Lower lobe of right lung (tissue), 2 donors: ENCODE measurements around the gene CASKIN2. TPM values are rescaled to one million over a fixed set of nuclear protein-coding genes. Genes with fewer than 3 reads are reported as not detected.

ENCODE experiments used
- ATAC-seq, 2 donors: fragments of 200-7000 bp; cut with Tn5 transposase; one replicate each; pipeline ENCODE4 v1.9.1; 2020 to 2022; ENCODE audit warnings: mild to moderate bottlenecking in 2 of 2, moderate library complexity in 2 of 2
- DNase-seq: peaks from one replicate; pipeline ENCODE4 v3.0.0-alpha.2; 2020
- H3K27ac ChIP-seq: fragments of 200-600 bp; one replicate; pipeline ENCODE4 v1.8.0; 2022
- H3K27me3 ChIP-seq: fragments of 200-600 bp; one replicate; pipeline ENCODE4 v1.8.0; 2022; ENCODE audit warnings: low read depth
- H3K36me3 ChIP-seq: fragments of 200-600 bp; one replicate; pipeline ENCODE4 v1.8.0; 2022; ENCODE audit warnings: mild to moderate bottlenecking
- H3K4me1 ChIP-seq: fragments of 200-600 bp; one replicate; pipeline ENCODE4 v1.8.0; 2022
- H3K4me3 ChIP-seq: fragments of 200-600 bp; one replicate; pipeline ENCODE4 v1.8.0; 2022; ENCODE audit warnings: mild to moderate bottlenecking
- H3K9me3 ChIP-seq: fragments of 200-600 bp; one replicate; pipeline ENCODE4 v1.8.0; 2022
- intact Hi-C: fragments of 100-400 bp; cut with DNase I; formaldehyde crosslinking; loops from one replicate; pipeline ENCODE4 v1.11.0; 2022
- total RNA-seq: library from RNA; stranded (reverse); fragmentation: NEBNext Ultra II Directional; extraction: Animal tissue kit (Norgen Biotek cat#: 25700); gene quantifications from one replicate; pipeline ENCODE4 v1.2.1, GENCODE V29; 2021
- TF ChIP-seq, protein P1 (sequence below): fragments of 200-600 bp; IDR thresholded peaks from one replicate; pipeline ENCODE4 v1.8.0; 2022; ENCODE audit warnings: antibody characterized with exemption, mild to moderate bottlenecking
- donor health status: DM: no; HTN: yes; CAD: no; lungs with severe emphysema.

The CASKIN2 gene
- total RNA-seq, 1 donor from 2014 or later, result 68.8 TPM

DNA sequence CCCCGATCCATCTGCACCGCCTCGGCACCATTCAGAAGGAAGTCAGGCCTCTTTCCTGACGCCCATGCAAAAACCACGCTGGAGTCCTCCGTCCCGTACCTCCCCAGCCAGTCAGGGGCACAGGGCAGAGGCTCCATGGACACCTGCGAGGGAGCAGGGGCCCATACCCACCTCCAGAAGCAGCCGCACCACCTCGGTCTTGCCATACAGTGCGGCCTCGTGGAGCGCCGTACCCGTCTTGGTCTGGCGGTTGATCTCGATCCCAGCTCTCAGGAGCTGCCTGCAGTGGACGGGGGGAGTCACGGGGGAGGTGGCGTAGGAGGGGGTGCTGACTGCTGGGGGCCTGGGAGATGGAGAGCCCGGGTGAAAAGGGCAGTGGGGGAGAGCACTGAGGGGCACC is 9.2 kb downstream of the CASKIN2 start:
- Histone ChIP-seq H3K27ac (no peak overlapping the region), H3K9me3 (no peaks in the 10 kb centered on the region), H3K36me3 (peaks cover 66% of the 10 kb centered on the region), H3K27me3 (no peaks in the 10 kb centered on the region), H3K4me3 (no peak overlapping the region), H3K4me1 (peaks cover 37% of the 10 kb centered on the region)
- intact Hi-C loops, result no loop called here
- DNase-seq (peak; percentile 46), ATAC-seq (no peak)
- TF ChIP-seq, protein P1, sequence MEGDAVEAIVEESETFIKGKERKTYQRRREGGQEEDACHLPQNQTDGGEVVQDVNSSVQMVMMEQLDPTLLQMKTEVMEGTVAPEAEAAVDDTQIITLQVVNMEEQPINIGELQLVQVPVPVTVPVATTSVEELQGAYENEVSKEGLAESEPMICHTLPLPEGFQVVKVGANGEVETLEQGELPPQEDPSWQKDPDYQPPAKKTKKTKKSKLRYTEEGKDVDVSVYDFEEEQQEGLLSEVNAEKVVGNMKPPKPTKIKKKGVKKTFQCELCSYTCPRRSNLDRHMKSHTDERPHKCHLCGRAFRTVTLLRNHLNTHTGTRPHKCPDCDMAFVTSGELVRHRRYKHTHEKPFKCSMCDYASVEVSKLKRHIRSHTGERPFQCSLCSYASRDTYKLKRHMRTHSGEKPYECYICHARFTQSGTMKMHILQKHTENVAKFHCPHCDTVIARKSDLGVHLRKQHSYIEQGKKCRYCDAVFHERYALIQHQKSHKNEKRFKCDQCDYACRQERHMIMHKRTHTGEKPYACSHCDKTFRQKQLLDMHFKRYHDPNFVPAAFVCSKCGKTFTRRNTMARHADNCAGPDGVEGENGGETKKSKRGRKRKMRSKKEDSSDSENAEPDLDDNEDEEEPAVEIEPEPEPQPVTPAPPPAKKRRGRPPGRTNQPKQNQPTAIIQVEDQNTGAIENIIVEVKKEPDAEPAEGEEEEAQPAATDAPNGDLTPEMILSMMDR, result no peak

DNA sequence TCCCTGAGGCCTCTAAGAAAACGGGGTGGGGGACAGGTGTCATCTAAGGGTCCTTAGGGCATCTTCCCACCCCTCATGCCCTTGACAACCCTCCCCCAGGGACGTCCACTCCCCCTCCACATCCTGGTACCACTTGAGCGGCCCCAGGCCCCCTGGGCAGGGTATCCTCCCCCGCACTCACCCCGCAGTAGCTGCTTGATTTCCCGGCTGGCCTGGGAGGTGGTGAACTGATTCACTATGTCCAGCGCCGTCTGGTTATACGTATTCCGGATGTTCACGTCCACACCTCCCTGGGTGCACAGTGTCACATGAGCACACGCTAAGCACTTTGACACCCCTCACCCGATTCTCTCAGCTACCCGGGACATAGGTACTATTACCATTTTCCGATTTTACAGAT is 9.7 kb downstream of the CASKIN2 start:
- intact Hi-C loops, result no loop called here
- peaks cover 32% of the 10 kb centered on the region for H3K4me1 ChIP-seq
- peaks cover 71% of the 10 kb centered on the region for H3K36me3 ChIP-seq
- no peaks in the 10 kb centered on the region for H3K27me3 ChIP-seq
- no peak overlapping the region for H3K4me3 ChIP-seq
- DNase-seq (no peak), ATAC-seq (no peak)
- H3K27ac ChIP-seq, result no peak overlapping the region
- no peaks in the 10 kb centered on the region for H3K9me3 ChIP-seq
- TF ChIP-seq, protein P1, result no peak

DNA sequence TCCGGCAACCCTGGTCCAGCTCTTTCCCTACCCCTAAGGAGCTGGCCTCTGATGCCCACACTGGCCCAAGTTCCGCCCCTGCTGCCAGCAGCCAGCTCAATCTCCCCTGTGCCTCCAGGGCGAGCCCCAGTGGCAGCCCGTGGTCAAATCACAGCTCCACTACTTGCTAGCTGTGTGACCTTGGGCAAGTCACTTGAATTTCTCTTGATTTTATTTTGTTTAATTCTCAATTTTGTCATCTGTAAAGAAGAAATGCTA is 10.3 kb downstream of the CASKIN2 start:
- no peak overlapping the region for H3K4me3 ChIP-seq
- no peaks in the 10 kb centered on the region for H3K27me3 ChIP-seq
- intact Hi-C loops, result no loop called here
- ATAC-seq (no peak), DNase-seq (no peak)
- no peaks in the 10 kb centered on the region for H3K9me3 ChIP-seq
- peaks cover 76% of the 10 kb centered on the region for H3K36me3 ChIP-seq
- H3K27ac ChIP-seq, result no peak overlapping the region
- TF ChIP-seq, protein P1, result no peak
- H3K4me1 ChIP-seq, result peaks cover 31% of the 10 kb centered on the region

DNA sequence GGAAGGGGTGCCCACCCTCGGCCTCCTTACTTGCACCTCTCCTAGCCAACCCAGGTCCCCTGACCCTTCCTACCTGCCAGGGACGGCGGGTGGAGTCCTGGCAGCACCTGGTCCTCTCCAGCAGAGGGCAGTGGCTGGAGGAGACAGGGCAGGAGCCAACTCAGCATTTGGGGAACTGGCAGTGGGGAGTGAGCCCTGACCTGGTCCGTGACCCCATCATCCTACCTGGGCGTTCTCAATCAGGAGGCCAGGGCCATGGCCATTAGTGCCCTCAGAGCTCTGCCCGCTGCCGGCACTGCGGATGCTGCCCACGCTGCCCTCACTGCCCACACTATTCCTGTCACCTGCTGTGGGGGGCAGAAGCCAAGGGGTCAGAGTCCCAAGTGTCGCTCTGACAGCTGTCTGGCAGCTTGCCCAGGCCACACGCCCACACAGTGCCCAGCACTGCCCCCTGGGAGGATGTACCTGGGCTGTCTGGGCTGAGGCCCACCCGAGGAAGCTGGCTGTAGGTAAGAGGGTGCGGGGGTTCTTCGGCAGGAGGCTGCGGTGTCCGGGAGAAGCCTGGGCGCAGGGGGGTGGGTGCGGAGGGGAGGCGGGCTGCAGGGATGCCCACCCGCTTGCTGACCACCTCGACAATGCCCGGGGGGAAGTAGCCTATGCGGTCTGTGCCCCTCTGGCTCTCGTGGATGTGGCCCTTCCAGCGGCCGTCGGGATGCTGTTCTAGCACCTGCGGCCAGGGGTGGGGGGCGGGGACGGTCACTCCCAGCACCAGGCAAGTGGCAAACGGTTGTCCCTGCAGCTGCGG is 10.8 kb downstream of the CASKIN2 start:
- no peak overlapping the region for H3K4me3 ChIP-seq
- intact Hi-C loops, result no loop called here
- no peaks in the 10 kb centered on the region for H3K27me3 ChIP-seq
- no peak overlapping the region for H3K27ac ChIP-seq
- peaks cover 82% of the 10 kb centered on the region for H3K36me3 ChIP-seq
- H3K4me1 ChIP-seq, result peaks cover 35% of the 10 kb centered on the region
- DNase-seq, result peak; percentile 57
- TF ChIP-seq, protein P1, result peak; percentile 59
- ATAC-seq, result peak; percentile 41 to 53
- no peaks in the 10 kb centered on the region for H3K9me3 ChIP-seq

DNA sequence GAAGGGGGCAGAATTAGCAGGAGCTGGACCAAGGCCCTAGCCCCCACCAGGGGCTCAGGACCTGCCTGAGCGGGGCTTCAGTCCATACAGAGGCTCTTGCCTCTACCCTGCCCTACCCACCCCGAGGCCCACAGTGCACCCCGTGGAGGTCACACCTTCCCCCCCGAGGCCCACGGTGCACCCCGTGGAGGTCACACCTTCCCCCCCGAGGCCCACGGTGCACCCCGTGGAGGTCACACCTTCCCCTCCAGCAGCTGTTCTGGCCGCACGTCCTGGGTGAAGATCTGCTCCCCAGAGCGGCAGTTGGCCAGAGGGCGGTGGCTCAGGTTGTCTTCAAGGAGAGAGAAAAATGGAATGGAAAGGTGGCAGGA is 11.4 kb downstream of the CASKIN2 start:
- intact Hi-C loops, result no loop called here
- ATAC-seq (peak; percentile 3 to 6), DNase-seq (no peak)
- Histone ChIP-seq H3K27me3 (no peaks in the 10 kb centered on the region), H3K36me3 (peaks cover 83% of the 10 kb centered on the region), H3K4me1 (peaks cover 37% of the 10 kb centered on the region), H3K27ac (no peak overlapping the region), H3K9me3 (no peaks in the 10 kb centered on the region), H3K4me3 (no peak overlapping the region)
- TF ChIP-seq, protein P1, result no peak
